HL-60 (cell line): ENCODE results near the gene SEC14L5.

Experiments used
- DNase-seq, 2 experiments: peaks; one replicate each; pipeline ENCODE4 v3.0.0-alpha.2; 2010 to 2020; ENCODE audit warnings: low read depth in 1 of 2, low spot score in 1 of 2
- H3K27ac ChIP-seq: fragments of 250-450 bp; sonication (Bioruptor Pico); replicated peaks from 2 replicates; pipeline ENCODE4 v1.5.1; 2020; ENCODE audit warnings: mild to moderate bottlenecking, moderate library complexity
- H3K27me3 ChIP-seq: fragments of 250-450 bp; sonication (Bioruptor Pico); 2 replicates; pipeline ENCODE4 v1.5.1; 2021; ENCODE audit warnings: mild to moderate bottlenecking, moderate library complexity; ENCODE audit not compliant: insufficient read depth, poor library complexity, severe bottlenecking
- H3K4me3 ChIP-seq: replicated peaks from 2 replicates; pipeline ENCODE4 v1.5.1; 2011; ENCODE audit warnings: mild to moderate bottlenecking, control low read depth, low read length; ENCODE audit not compliant: insufficient read depth
- GABPA ChIP-seq: IDR thresholded peaks from 2 replicates; pipeline ENCODE4 v1.6.1; 2012; ENCODE audit warnings: low read depth
- POLR2AphosphoS5 ChIP-seq: IDR thresholded peaks from 2 replicates; pipeline ENCODE4 v1.6.1; 2012; ENCODE audit warnings: low read depth
- SPI1 ChIP-seq: IDR thresholded peaks from 2 replicates; pipeline ENCODE4 v1.6.1; 2012; ENCODE audit warnings: low read depth, mild to moderate bottlenecking, borderline replicate concordance
- TF ChIP-seq, protein P1 (sequence below): IDR thresholded peaks from one replicate; pipeline ENCODE4 v1.5.1; 2011; ENCODE audit warnings: low read length, control low read depth, inconsistent platforms; ENCODE audit not compliant: insufficient read depth
- TF ChIP-seq, protein P2 (sequence below): IDR thresholded peaks from 2 replicates; pipeline ENCODE4 v1.6.1; 2012; ENCODE audit warnings: low read depth; ENCODE audit not compliant: insufficient replicate concordance

The SEC14L5 gene

DNA sequence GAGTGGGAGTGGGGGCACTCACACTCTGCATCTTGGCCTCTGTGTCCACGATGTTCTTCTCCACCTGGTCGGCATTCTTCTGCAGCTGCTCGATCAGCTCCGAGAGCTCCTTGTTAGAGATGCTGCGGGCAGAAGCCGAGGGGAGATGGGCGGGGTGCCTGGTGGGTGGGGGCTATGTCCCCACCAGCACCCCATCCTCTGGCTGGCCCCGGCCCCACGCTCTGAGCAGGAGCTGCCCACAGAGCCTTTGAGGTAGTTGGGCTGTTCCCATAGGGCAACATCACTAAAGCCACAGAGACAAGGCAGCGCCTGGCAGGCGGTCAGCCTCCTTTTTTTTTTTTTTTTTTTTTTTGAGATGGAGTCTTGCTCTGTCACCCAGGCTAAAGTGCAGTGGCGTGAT is 47.3 kb upstream of the SEC14L5 start:
- no peak for DNase-seq
- Histone ChIP-seq H3K27me3 (no peaks in the 10 kb centered on the region), H3K4me3 (no peak overlapping the region), H3K27ac (no peak overlapping the region)
- TF ChIP-seq POLR2AphosphoS5 (no peak), GABPA (no peak), SPI1 (no peak)
- TF ChIP-seq, protein P1, sequence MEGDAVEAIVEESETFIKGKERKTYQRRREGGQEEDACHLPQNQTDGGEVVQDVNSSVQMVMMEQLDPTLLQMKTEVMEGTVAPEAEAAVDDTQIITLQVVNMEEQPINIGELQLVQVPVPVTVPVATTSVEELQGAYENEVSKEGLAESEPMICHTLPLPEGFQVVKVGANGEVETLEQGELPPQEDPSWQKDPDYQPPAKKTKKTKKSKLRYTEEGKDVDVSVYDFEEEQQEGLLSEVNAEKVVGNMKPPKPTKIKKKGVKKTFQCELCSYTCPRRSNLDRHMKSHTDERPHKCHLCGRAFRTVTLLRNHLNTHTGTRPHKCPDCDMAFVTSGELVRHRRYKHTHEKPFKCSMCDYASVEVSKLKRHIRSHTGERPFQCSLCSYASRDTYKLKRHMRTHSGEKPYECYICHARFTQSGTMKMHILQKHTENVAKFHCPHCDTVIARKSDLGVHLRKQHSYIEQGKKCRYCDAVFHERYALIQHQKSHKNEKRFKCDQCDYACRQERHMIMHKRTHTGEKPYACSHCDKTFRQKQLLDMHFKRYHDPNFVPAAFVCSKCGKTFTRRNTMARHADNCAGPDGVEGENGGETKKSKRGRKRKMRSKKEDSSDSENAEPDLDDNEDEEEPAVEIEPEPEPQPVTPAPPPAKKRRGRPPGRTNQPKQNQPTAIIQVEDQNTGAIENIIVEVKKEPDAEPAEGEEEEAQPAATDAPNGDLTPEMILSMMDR = no peak
- TF ChIP-seq, protein P2, sequence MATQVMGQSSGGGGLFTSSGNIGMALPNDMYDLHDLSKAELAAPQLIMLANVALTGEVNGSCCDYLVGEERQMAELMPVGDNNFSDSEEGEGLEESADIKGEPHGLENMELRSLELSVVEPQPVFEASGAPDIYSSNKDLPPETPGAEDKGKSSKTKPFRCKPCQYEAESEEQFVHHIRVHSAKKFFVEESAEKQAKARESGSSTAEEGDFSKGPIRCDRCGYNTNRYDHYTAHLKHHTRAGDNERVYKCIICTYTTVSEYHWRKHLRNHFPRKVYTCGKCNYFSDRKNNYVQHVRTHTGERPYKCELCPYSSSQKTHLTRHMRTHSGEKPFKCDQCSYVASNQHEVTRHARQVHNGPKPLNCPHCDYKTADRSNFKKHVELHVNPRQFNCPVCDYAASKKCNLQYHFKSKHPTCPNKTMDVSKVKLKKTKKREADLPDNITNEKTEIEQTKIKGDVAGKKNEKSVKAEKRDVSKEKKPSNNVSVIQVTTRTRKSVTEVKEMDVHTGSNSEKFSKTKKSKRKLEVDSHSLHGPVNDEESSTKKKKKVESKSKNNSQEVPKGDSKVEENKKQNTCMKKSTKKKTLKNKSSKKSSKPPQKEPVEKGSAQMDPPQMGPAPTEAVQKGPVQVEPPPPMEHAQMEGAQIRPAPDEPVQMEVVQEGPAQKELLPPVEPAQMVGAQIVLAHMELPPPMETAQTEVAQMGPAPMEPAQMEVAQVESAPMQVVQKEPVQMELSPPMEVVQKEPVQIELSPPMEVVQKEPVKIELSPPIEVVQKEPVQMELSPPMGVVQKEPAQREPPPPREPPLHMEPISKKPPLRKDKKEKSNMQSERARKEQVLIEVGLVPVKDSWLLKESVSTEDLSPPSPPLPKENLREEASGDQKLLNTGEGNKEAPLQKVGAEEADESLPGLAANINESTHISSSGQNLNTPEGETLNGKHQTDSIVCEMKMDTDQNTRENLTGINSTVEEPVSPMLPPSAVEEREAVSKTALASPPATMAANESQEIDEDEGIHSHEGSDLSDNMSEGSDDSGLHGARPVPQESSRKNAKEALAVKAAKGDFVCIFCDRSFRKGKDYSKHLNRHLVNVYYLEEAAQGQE = no peak

DNA sequence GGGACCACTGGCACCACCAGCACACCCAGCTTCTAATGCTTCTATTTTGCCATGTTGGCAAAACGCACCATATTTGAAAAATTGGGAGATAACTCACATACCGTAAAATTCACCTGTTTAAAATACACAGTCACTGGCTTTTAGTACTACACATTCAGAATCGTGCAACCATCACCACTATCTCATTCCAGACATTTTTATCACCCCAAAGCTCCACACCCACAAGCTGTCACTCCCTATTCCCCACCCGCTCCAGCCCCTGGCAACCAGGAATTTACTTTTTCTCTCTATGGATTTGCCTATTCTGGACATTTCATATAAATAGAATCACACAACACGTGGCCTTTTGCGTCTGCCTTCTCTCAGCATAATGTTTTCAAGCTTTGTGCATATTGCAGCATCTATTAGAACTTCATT is 46.2 kb upstream of the SEC14L5 start:
- H3K27me3 ChIP-seq = no peaks in the 10 kb centered on the region
- no peak overlapping the region for H3K4me3 ChIP-seq
- no peak for DNase-seq
- H3K27ac ChIP-seq = no peak overlapping the region
- TF ChIP-seq POLR2AphosphoS5 = no peak
- TF ChIP-seq SPI1 = no peak
- TF ChIP-seq, protein P2 = no peak
- TF ChIP-seq, protein P1 = no peak
- TF ChIP-seq GABPA = no peak

DNA sequence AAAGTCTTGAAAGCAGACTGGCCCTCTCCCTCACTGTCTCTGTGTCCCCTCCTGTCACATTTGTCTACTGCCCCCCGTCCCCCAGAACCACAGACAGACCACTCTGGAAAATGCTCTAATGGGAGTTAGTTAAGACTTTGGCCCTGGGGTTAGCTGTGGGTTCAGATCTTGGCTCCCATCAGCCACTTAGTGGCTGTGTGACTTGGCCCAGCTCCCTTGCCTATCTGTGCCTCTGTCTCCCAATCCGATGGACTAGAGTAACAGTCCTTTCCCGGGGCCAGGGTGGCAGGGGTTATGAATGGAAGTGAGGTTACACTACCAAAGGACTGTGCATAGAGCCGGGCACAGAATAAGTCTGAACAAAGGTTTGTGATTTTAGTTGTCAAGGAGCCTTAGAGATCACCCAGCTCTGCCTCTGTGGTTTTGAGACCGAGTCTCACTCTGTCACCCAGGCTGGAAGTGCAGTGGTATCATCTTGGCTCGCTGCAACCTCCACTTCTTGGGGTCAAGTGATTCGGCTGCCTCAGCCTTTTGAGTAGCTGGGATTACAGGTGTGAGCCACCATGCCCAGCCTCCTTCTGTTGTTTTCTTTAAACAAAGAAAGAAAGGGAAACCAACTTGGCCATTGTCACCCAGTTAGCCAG is 44.9 kb upstream of the SEC14L5 start:
- TF ChIP-seq GABPA = no peak
- TF ChIP-seq POLR2AphosphoS5 = no peak
- TF ChIP-seq SPI1 = no peak
- TF ChIP-seq, protein P1 = no peak
- TF ChIP-seq, protein P2 = no peak
- no peak overlapping the region for H3K4me3 ChIP-seq
- H3K27me3 ChIP-seq = no peaks in the 10 kb centered on the region
- no peak overlapping the region for H3K27ac ChIP-seq
- DNase-seq = no peak
